Right lobe of liver (tissue), 4 donors: ENCODE data around the gene LGI2.

Experiments
- POLR2A ChIP-seq: fragments of 450-650 bp; IDR thresholded peaks from one replicate; pipeline ENCODE4 v1.6.1; 2017; ENCODE audit warnings: antibody characterized with exemption, mild to moderate bottlenecking
- TF ChIP-seq, protein P1 (sequence below), 4 donors: fragments of 200-600 bp in 3 of 4; fragments of 450-650 bp in 1 of 4; IDR thresholded peaks; one replicate each; pipeline versions ENCODE4 v1.5.1 to v1.8.0; 2016 to 2022; ENCODE audit warnings: antibody characterized with exemption in 4 of 4, mild to moderate bottlenecking in 2 of 4
- donor health status: DM: no; HTN: no; CAD: no.
- donor health status: DM: no; HTN: no; CAD: no.
- donor health status: DM: no; HTN: yes; CAD: no.

DNA sequence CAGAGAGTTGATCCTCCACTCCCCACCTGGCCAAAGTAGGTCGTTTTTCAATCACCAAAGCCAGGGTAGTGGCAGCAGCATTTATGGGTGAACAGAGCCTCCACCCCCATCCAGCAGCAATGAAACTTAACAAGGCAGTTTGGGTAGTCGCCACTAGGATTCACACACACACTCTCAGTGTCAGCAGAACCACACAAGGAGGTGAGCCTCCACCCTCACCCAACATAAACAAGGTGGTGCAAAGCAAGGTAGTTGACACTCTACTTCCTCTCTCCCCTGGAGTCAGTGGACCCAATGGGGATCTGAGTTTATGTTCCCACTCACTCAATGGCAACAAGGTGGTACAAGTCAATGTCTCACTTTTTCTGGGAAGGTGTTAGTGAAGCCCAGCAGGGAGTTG is 67.5 kb downstream of the LGI2 start:
- TF ChIP-seq, protein P1, sequence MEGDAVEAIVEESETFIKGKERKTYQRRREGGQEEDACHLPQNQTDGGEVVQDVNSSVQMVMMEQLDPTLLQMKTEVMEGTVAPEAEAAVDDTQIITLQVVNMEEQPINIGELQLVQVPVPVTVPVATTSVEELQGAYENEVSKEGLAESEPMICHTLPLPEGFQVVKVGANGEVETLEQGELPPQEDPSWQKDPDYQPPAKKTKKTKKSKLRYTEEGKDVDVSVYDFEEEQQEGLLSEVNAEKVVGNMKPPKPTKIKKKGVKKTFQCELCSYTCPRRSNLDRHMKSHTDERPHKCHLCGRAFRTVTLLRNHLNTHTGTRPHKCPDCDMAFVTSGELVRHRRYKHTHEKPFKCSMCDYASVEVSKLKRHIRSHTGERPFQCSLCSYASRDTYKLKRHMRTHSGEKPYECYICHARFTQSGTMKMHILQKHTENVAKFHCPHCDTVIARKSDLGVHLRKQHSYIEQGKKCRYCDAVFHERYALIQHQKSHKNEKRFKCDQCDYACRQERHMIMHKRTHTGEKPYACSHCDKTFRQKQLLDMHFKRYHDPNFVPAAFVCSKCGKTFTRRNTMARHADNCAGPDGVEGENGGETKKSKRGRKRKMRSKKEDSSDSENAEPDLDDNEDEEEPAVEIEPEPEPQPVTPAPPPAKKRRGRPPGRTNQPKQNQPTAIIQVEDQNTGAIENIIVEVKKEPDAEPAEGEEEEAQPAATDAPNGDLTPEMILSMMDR (IDR thresholded peaks at IDR 0.05) = no peak
- TF ChIP-seq POLR2A = no peak
